Measurements from ENCODE around the gene PARD3.
"Not testable (repeated sequence)": the region's sequence is repeated elsewhere in the genome, so short reads cannot be mapped to it uniquely, and the experiment has no call there.

PARD3 gene

DNA sequence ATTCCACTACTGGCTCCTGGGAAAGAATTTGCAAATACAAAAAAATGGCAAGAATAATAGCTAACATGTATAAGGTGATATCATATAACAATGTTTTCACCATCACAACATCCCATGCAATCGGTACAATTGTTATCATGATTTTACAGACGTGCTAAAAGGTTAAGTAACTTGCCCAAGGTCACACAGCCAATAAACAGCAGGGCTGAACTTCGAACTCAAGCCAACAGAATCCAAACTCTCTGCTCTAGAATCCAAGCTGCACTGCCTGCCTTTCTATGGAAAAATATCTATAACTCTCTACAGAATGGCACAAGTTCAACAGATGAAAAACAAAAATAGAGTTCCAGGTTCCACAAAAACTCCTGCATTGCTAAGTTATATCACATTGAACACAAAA, 160.9 kb downstream of the PARD3 start:
- Mint-ChIP-seq H3K9me3 (no peaks in the 10 kb centered on the region), H3K27ac (no peak overlapping the region), H3K36me3 (ENCODE audit: low read depth) (no peaks in the 10 kb centered on the region), H3K4me1 (no peaks in the 10 kb centered on the region), H3K27me3 (peaks cover 1% of the 10 kb centered on the region), H3K4me3 (no peak overlapping the region)
- ATAC-seq: no peak
- no peak for DNase-seq

GRCh38 chr10:34653530-34653929, 161.6 kb downstream of the PARD3 start:
- Mint-ChIP-seq H3K9me3 (no peaks in the 10 kb centered on the region), H3K27me3 (peaks cover 1% of the 10 kb centered on the region), H3K27ac (no peak overlapping the region), H3K4me3 (no peak overlapping the region), H3K4me1 (no peaks in the 10 kb centered on the region), H3K36me3 (ENCODE audit: low read depth) (no peaks in the 10 kb centered on the region)
- DNase-seq (no peak), ATAC-seq (no peak)

DNA sequence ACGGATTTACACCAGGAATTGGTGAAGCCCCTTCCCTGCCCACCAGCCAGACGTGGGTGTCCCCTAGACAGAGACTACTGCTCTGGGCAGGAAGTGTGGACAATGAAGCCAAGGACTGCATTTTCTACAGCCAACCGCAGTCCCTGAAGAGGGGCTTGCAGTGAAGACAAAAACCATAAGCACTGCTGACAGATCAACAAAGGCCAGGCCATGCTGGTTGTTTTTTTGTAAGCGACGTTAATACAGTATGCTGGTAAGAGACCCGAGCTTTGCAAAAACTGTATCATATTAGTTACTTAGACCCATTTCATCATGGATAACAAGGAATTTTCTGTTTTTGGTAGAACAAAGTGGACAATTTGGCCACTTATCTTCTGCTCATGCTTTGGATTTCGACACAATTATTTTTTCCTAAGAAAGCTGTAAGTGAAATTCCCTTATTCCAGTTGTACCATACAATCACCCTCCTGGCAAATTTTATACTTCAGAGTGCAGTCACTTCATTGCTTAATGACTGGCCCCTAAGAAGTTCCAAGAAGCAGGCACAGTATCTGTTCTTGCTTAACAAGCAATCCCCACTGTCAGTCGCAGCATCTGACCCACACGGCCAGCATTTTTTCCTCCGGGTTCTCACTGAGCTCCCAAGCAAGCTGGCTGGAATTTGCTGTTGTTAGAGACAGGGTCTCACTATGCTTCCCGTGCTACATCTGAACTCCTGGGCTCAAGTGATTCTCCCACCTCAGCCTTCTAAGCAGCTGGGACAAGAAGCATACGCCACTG, 163.5 kb downstream of the PARD3 start:
- ATAC-seq (no peak), DNase-seq (no peak)
- Mint-ChIP-seq H3K27ac (no peak overlapping the region), H3K27me3 (peaks cover 1% of the 10 kb centered on the region), H3K36me3 (ENCODE audit: low read depth) (no peaks in the 10 kb centered on the region), H3K4me1 (no peaks in the 10 kb centered on the region), H3K4me3 (no peak overlapping the region), H3K9me3 (no peaks in the 10 kb centered on the region)

GRCh38 chr10:34650156-34650555, 164.9 kb downstream of the PARD3 start:
- H3K27me3 Mint-ChIP-seq: no peaks in the 10 kb centered on the region
- DNase-seq (no peak), ATAC-seq (no peak)
- no peak overlapping the region for H3K27ac Mint-ChIP-seq
- H3K36me3 Mint-ChIP-seq (ENCODE audit: low read depth): no peaks in the 10 kb centered on the region
- no peaks in the 10 kb centered on the region for H3K4me1 Mint-ChIP-seq
- H3K9me3 Mint-ChIP-seq: no peaks in the 10 kb centered on the region
- no peak overlapping the region for H3K4me3 Mint-ChIP-seq

DNA sequence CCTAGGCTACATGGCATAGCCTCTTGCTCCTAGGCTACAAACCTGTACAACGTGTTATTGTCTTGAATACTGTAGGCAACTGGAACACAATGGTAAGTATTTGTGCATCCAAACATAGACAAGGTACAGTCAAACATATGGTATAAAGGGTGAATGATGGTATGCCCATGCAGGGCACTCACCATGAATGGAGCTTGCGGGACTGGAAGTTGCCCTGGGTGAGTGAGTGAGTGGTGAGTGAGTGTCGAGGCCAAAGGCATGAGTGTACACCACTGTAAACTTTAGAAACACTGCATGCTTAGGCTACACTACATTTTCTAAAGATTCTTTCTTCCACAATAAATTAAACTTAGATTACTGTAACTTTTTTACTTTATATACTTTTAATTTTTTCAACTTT, 165.7 kb downstream of the PARD3 start:
- DNase-seq (no peak), ATAC-seq (no peak)
- Mint-ChIP-seq H3K36me3 (ENCODE audit: low read depth) (no peaks in the 10 kb centered on the region), H3K4me1 (no peaks in the 10 kb centered on the region), H3K27me3 (no peaks in the 10 kb centered on the region), H3K27ac (no peak overlapping the region), H3K9me3 (no peaks in the 10 kb centered on the region), H3K4me3 (no peak overlapping the region)

DNA sequence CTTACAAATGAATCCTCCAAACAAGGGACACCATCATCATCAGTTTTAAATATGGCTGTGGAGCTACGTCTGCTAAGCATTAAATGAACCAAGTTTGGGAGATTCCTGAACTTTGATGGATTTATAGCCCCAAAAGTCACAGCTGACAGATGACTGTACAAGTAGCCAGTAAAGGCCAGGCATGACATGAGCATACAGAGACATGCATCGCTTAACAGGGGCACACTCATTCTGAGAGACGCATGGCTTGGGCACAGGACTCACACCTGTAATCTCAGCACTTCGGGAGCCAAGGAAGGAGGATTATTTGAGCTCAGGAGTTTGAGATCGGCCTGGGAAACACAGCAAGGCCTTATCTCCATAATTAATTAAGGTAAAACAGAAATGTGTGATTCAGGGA, 166.2 kb downstream of the PARD3 start:
- Mint-ChIP-seq H3K27me3 (no peaks in the 10 kb centered on the region), H3K4me3 (no peak overlapping the region), H3K27ac (no peak overlapping the region), H3K4me1 (no peaks in the 10 kb centered on the region), H3K9me3 (no peaks in the 10 kb centered on the region), H3K36me3 (ENCODE audit: low read depth) (no peaks in the 10 kb centered on the region)
- DNase-seq (no peak), ATAC-seq (no peak)

DNA sequence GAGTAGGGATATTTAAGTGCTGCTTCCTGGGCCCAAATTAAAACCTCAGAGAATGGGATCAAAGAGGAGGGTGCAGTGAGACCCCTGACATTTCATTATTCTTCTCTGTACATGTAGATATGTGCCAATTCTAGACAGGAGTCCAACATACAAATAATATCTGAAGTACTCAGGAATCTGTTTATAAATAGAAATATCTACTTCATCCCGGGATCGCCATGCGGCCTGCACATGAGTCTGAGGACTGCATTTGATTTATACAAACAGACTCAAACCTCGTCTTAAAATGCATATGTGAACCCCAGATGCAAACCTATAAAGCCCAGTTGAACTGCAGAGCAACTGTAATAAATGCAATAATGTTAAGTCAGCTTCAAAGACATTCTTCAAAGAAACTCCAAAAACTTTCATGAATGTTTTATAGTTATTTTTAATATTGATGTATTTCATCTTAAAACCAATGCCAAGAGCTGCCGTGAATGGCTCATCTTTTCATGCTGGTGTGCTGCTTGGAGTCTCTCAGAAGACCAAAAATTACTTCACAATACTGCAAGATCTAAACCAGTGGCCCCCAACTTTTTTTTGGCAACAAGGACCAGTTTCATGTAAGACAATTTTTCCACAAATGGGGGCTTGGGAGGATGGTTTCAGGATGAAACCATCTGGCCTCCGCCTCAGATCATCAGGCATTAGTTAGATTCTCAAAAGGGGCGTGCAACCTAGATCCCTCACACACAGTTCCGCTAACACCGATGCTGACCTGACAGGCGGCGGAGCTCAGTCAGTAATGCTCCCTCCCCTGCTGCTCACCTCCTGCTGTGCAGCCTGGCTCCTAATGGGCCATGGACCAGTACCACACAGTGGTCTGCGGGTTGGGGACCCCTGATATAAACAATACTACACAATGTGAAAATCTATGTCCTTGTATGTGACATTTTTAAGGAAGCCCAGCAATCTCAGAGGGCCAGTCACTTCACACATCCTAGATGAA, 166.9 kb downstream of the PARD3 start:
- Mint-ChIP-seq H3K27me3 (no peaks in the 10 kb centered on the region), H3K27ac (no peak overlapping the region), H3K36me3 (ENCODE audit: low read depth) (no peaks in the 10 kb centered on the region), H3K9me3 (no peaks in the 10 kb centered on the region), H3K4me1 (no peaks in the 10 kb centered on the region), H3K4me3 (no peak overlapping the region)
- ATAC-seq: no peak
- DNase-seq: no peak

DNA sequence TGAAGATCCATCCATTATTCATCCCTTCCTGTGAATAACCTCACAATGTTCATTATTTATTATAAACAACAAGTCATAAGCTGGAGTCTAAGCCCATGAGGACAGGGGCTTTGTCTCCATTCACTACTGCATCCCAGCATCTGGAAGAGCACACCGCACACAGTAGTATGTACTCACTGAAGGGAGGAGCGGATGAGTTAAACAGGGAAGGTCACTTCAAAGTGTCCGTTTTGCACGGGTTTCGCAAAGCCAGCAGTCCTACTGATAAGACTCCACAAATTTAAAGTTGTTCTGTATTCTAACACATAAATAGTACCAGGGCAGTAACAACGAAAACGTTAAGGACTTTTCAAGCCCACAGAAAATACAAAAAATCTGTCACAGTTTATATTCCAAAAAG, 167.9 kb downstream of the PARD3 start:
- ATAC-seq (no peak), DNase-seq (no peak)
- no peak overlapping the region for H3K27ac Mint-ChIP-seq
- H3K27me3 Mint-ChIP-seq: no peaks in the 10 kb centered on the region
- H3K36me3 Mint-ChIP-seq (ENCODE audit: low read depth): no peaks in the 10 kb centered on the region
- H3K4me1 Mint-ChIP-seq: no peaks in the 10 kb centered on the region
- no peaks in the 10 kb centered on the region for H3K9me3 Mint-ChIP-seq
- no peak overlapping the region for H3K4me3 Mint-ChIP-seq

- Mint-ChIP-seq H3K4me3 (no peak overlapping the region), H3K27ac (no peak overlapping the region), H3K36me3 (ENCODE audit: low read depth) (no peaks in the 10 kb centered on the region), H3K4me1 (no peaks in the 10 kb centered on the region), H3K27me3 (no peaks in the 10 kb centered on the region), H3K9me3 (no peaks in the 10 kb centered on the region)
- DNase-seq: no peak
- ATAC-seq: no peak
Measured at GRCh38 chr10:34646331-34646730, 168.8 kb downstream of the PARD3 start.

DNA sequence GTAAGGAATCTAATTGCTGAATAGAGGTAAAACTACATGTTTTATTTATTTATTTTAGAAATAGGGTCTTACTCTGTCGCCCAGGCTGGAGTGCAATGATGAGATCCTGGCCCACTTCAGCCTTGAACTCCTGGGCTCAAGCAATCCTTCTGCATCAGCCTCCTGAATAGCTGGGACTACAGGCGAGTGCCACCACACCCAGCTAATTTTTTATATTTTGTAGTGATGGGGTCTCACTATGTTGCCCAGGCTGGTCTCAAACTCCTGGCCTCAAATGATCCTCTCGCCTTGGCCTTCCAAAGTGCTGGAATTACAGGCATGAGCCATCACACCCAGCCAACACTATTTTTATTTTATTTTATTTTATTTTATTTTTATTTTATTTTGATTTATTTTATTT, 170.3 kb downstream of the PARD3 start:
- not testable (repeated sequence) for DNase-seq, H3K4me1 Mint-ChIP-seq

GRCh38 chr10:34644224-34644623, 170.9 kb downstream of the PARD3 start:
- Mint-ChIP-seq H3K27me3 (no peaks in the 10 kb centered on the region), H3K36me3 (ENCODE audit: low read depth) (no peaks in the 10 kb centered on the region), H3K27ac (no peak overlapping the region), H3K9me3 (no peaks in the 10 kb centered on the region), H3K4me3 (no peak overlapping the region), H3K4me1 (no peaks in the 10 kb centered on the region)
- no peak for ATAC-seq
- DNase-seq: no peak

More for the DNA sequence above, 170.3 kb downstream of the PARD3 start:
- H3K9me3 Mint-ChIP-seq; H3K4me3 Mint-ChIP-seq; ATAC-seq; H3K27me3 Mint-ChIP-seq; H3K27ac Mint-ChIP-seq; H3K36me3 Mint-ChIP-seq (ENCODE audit: low read depth): not testable (repeated sequence)

- Mint-ChIP-seq H3K36me3 (ENCODE audit: low read depth) (no peaks in the 10 kb centered on the region), H3K4me3 (no peak overlapping the region), H3K9me3 (no peaks in the 10 kb centered on the region), H3K4me1 (peaks cover 2% of the 10 kb centered on the region), H3K27ac (no peak overlapping the region), H3K27me3 (no peaks in the 10 kb centered on the region)
- DNase-seq (no peak), ATAC-seq (no peak)
Measured at GRCh38 chr10:34643620-34644019, 171.5 kb downstream of the PARD3 start.

- ATAC-seq: peak; percentile 25
- Mint-ChIP-seq H3K4me1 (peaks cover 11% of the 10 kb centered on the region), H3K4me3 (no peak overlapping the region), H3K36me3 (ENCODE audit: low read depth) (no peaks in the 10 kb centered on the region), H3K27ac (no peak overlapping the region), H3K9me3 (no peaks in the 10 kb centered on the region), H3K27me3 (no peaks in the 10 kb centered on the region)
- DNase-seq: no peak
Measured at GRCh38 chr10:34641913-34642558, 173.1 kb downstream of the PARD3 start.

- Mint-ChIP-seq H3K9me3 (no peaks in the 10 kb centered on the region), H3K27ac (no peak overlapping the region), H3K36me3 (ENCODE audit: low read depth) (no peaks in the 10 kb centered on the region)
Measured at GRCh38 chr10:34641147-34641912, 173.8 kb downstream of the PARD3 start.

More at GRCh38 chr10:34641147-34641912, 173.8 kb downstream of the PARD3 start:
- no peak for DNase-seq
- H3K4me3 Mint-ChIP-seq: no peak overlapping the region
- no peaks in the 10 kb centered on the region for H3K27me3 Mint-ChIP-seq
- peaks cover 11% of the 10 kb centered on the region for H3K4me1 Mint-ChIP-seq
- ATAC-seq: no peak
